Measurements from ENCODE around the gene CPTP.

CPTP gene

DNA sequence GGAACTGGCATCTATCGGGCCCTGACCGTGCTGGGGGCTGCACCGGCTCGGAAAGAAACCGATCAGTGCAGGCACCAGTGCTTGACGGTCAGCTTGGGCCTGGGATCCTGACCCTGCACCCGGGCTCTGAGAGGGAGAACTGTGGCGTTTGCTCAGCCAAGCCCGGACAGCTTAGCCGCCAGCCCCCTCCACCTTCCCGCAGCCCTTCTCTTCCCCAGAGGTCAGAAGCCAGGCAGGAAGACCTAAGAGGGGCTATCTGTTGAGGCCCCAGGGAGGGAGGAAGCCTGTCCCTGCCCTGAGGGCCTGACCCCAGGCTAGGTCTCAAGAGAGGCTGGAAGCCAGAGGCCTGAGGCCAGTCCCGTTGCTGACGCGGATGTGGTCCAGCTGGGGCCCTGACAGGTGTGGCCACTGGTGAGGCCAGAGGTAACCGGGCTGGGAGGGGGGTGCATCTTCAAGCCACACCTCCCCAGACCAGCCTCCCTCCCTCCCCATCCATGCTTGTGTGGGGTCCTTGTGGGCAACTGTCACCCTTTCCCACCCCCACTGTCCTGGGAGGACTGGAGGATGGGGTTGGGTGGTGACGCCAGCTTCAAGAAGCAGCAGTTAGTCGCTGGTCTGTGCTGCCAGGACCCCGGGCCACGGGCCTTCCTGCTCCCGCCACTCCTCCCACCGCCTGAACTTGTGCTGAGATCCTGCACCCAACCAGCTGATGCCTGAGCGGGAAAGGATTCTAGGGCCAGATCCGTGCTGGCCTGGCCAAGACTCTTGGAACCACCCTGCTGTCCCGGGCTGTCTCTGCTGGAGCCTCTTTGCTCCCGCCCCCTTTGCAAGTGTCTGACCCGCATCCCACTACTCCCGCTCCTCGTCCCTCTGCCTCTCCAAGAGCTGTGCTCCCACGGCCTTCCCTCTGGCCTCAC is 27.2 kb downstream of the CPTP start:
- peaks cover 9 to 20% of the 10 kb centered on the region in 2 experiments for H3K4me1 ChIP-seq (ENCODE audit: control insufficient read depth in 1 of 2, insufficient read depth in 1 of 2, low read depth in 1 of 2, low read length in 1 of 2)
- no peak overlapping the region for H3K27ac ChIP-seq
- no peak for TF ChIP-seq CTCF (IDR thresholded peaks at IDR 0.05)
- H3K36me3 ChIP-seq = no peaks in the 10 kb centered on the region
- peaks cover 71% of the 10 kb centered on the region for H3K27me3 ChIP-seq
- no peaks in the 10 kb centered on the region for H3K9me3 ChIP-seq
- no peak overlapping the region for H3K4me3 ChIP-seq (ENCODE audit: low read depth in 1 of 2, low read length in 1 of 2)

- H3K9me3 ChIP-seq = no peaks in the 10 kb centered on the region
- H3K4me1 ChIP-seq (ENCODE audit: control insufficient read depth in 1 of 2, insufficient read depth in 1 of 2, low read depth in 1 of 2, low read length in 1 of 2) = peaks cover 9 to 19% of the 10 kb centered on the region in 2 experiments
- no peak overlapping the region for H3K27ac ChIP-seq
- no peak for TF ChIP-seq CTCF (IDR thresholded peaks at IDR 0.05)
- H3K27me3 ChIP-seq = peaks cover 77% of the 10 kb centered on the region
- no peaks in the 10 kb centered on the region for H3K36me3 ChIP-seq
- no peak overlapping the region for H3K4me3 ChIP-seq (ENCODE audit: low read depth in 1 of 2, low read length in 1 of 2)
Observed at GRCh38 chr1:1352786-1353388, 28.3 kb downstream of the CPTP start.

- H3K4me3 ChIP-seq (ENCODE audit: low read depth in 1 of 2, low read length in 1 of 2) = no peak overlapping the region
- peaks cover 2 to 13% of the 10 kb centered on the region in 2 experiments for H3K4me1 ChIP-seq (ENCODE audit: control insufficient read depth in 1 of 2, insufficient read depth in 1 of 2, low read depth in 1 of 2, low read length in 1 of 2)
- TF ChIP-seq CTCF (IDR thresholded peaks at IDR 0.05) = no peak
- H3K36me3 ChIP-seq = no peaks in the 10 kb centered on the region
- H3K27ac ChIP-seq = no peak overlapping the region
- H3K27me3 ChIP-seq = peaks cover 77% of the 10 kb centered on the region
- H3K9me3 ChIP-seq = no peaks in the 10 kb centered on the region
Observed at GRCh38 chr1:1353389-1354151, 29.0 kb downstream of the CPTP start.

GRCh38 chr1:1354271-1355247 is 30.0 kb downstream of the CPTP start:
- TF ChIP-seq CTCF (IDR thresholded peaks at IDR 0.05) = no peak
- Histone ChIP-seq H3K27ac (no peak overlapping the region), H3K36me3 (no peaks in the 10 kb centered on the region), H3K4me1 (ENCODE audit: control insufficient read depth in 1 of 2, insufficient read depth in 1 of 2, low read depth in 1 of 2, low read length in 1 of 2) (peaks cover 0 to 10% of the 10 kb centered on the region in 2 experiments), H3K4me3 (ENCODE audit: low read depth in 1 of 2, low read length in 1 of 2) (no peak overlapping the region), H3K27me3 (peaks cover 85% of the 10 kb centered on the region), H3K9me3 (no peaks in the 10 kb centered on the region)

GRCh38 chr1:1355416-1355815 is 30.8 kb downstream of the CPTP start:
- peaks cover 93% of the 10 kb centered on the region for H3K27me3 ChIP-seq
- TF ChIP-seq CTCF (IDR thresholded peaks at IDR 0.05) = no peak
- peaks cover 0 to 10% of the 10 kb centered on the region in 2 experiments for H3K4me1 ChIP-seq (ENCODE audit: control insufficient read depth in 1 of 2, insufficient read depth in 1 of 2, low read depth in 1 of 2, low read length in 1 of 2)
- H3K4me3 ChIP-seq (ENCODE audit: low read depth in 1 of 2, low read length in 1 of 2) = no peak overlapping the region
- H3K9me3 ChIP-seq = no peaks in the 10 kb centered on the region
- no peaks in the 10 kb centered on the region for H3K36me3 ChIP-seq
- H3K27ac ChIP-seq = no peak overlapping the region
